WTC11 (cell line): ENCODE results near the gene ZEB2. TPM values are rescaled to one million over a fixed set of nuclear protein-coding genes. Genes with fewer than 3 reads are reported as not detected.

Experiments used
- ATAC-seq: fragments of 200-7000 bp; cut with Tn5 transposase; 2 replicates; pipeline ENCODE4 v1.10.0; 2021; ENCODE audit warnings: mild to moderate bottlenecking, moderate library complexity
- CTCF ChIA-PET: fragments of 300-600 bp; sonication (Branson Sonifier 250); formaldehyde crosslinking; loops from one replicate; lab custom pipeline; 2021; ENCODE audit warnings: antibody characterized with exemption; lab: Charles Lee
- POLR2A ChIA-PET: fragments of 350-600 bp; sonication (Branson Sonifier 250); formaldehyde crosslinking; loops from one replicate; lab custom pipeline; 2021; ENCODE audit warnings: antibody characterized with exemption; lab: Charles Lee
- DNase-seq: peaks from one replicate; pipeline ENCODE4 v3.0.0; 2021; ENCODE audit warnings: low spot score
- H3K27ac Mint-ChIP-seq: 2 replicates; pipeline ENCODE4 v1.8.0; 2021; ENCODE audit warnings: mixed read lengths
- H3K27me3 Mint-ChIP-seq: 2 replicates; pipeline ENCODE4 v1.8.0; 2021; ENCODE audit warnings: low read depth, mild to moderate bottlenecking, moderate library complexity, mixed read lengths
- H3K36me3 Mint-ChIP-seq: 2 replicates; pipeline ENCODE4 v1.8.0; 2021; ENCODE audit warnings: mixed read lengths
- H3K4me1 Mint-ChIP-seq: 2 replicates; pipeline ENCODE4 v1.8.0; 2022; ENCODE audit warnings: mixed read lengths
- H3K4me3 Mint-ChIP-seq: 2 replicates; pipeline ENCODE4 v1.8.0; 2021; ENCODE audit warnings: mild to moderate bottlenecking, moderate library complexity, mixed read lengths
- H3K9me3 Mint-ChIP-seq: 2 replicates; pipeline ENCODE4 v1.8.0; 2021; ENCODE audit warnings: mixed read lengths
- JAZF1 ChIP-seq: fragments of 250-450 bp; sonication (Bioruptor Pico); IDR thresholded peaks from 2 replicates; pipeline ENCODE4 v1.9.0; 2021; ENCODE audit warnings: moderate library complexity, mild to moderate bottlenecking, inconsistent platforms
- MYBL2 ChIP-seq: sonication (generic); formaldehyde crosslinking; IDR thresholded peaks from 2 replicates; pipeline ENCODE4 v1.8.1; 2023; ENCODE audit warnings: mild to moderate bottlenecking, moderate library complexity, missing genetic modification reagents
- NFYB ChIP-seq: sonication (generic); formaldehyde crosslinking; conservative IDR thresholded peaks from 2 replicates; pipeline ENCODE4 v1.8.0; 2022; ENCODE audit warnings: low read depth, missing genetic modification reagents
- NR2C2 ChIP-seq: sonication (generic); formaldehyde crosslinking; IDR thresholded peaks from 2 replicates; pipeline ENCODE4 v1.8.0; 2022; ENCODE audit warnings: mild to moderate bottlenecking, missing genetic modification reagents
- PRRX2 ChIP-seq: fragments of 250-450 bp; sonication (Bioruptor Pico); IDR thresholded peaks from 2 replicates; pipeline ENCODE4 v1.8.0; 2021; ENCODE audit warnings: mild to moderate bottlenecking
- RELA ChIP-seq: sonication (generic); formaldehyde crosslinking; IDR thresholded peaks from 2 replicates; pipeline ENCODE4 v1.8.1; 2022; ENCODE audit warnings: missing genetic modification reagents, mild to moderate bottlenecking, borderline replicate concordance
- SMAD4 ChIP-seq: sonication (generic); formaldehyde crosslinking; IDR thresholded peaks from 2 replicates; pipeline ENCODE4 v1.8.0; 2022; ENCODE audit warnings: mild to moderate bottlenecking, missing genetic modification reagents
- ZNF317 ChIP-seq: sonication (generic); formaldehyde crosslinking; IDR thresholded peaks from 2 replicates; pipeline ENCODE4 v1.8.1; 2023; ENCODE audit warnings: low read depth, mild to moderate bottlenecking, moderate library complexity, missing genetic modification reagents, borderline replicate concordance
- ZNF423 ChIP-seq: fragments of 250-450 bp; sonication (Bioruptor Pico); IDR thresholded peaks from 2 replicates; pipeline ENCODE4 v2.1.2; 2022; ENCODE audit warnings: mild to moderate bottlenecking, moderate library complexity
- total RNA-seq: library from RNA; stranded (reverse); gene quantifications from 3 replicates; pipeline ENCODE4 v1.2.3, GENCODE V29; 2021
- TF ChIP-seq, protein P1 (sequence below): sonication (generic); formaldehyde crosslinking; IDR thresholded peaks from 2 replicates; pipeline ENCODE4 v1.8.1; 2022; ENCODE audit warnings: mild to moderate bottlenecking, missing genetic modification reagents, moderate library complexity, borderline replicate concordance
- TF ChIP-seq, protein P2 (sequence below): sonication (generic); formaldehyde crosslinking; IDR thresholded peaks from 2 replicates; pipeline ENCODE4 v1.8.0; 2022; ENCODE audit warnings: missing genetic modification reagents
- TF ChIP-seq, protein P3 (sequence below): sonication (generic); formaldehyde crosslinking; IDR thresholded peaks from 2 replicates; pipeline ENCODE4 v1.8.1; 2023; ENCODE audit warnings: mild to moderate bottlenecking, missing genetic modification reagents
- TF ChIP-seq, protein P4 (sequence below): sonication (generic); formaldehyde crosslinking; IDR thresholded peaks from 2 replicates; pipeline ENCODE4 v1.8.1; 2023; ENCODE audit warnings: mild to moderate bottlenecking, missing genetic modification reagents, moderate library complexity
- TF ChIP-seq, protein P5 (sequence below): sonication (generic); formaldehyde crosslinking; IDR thresholded peaks from 2 replicates; pipeline ENCODE4 v1.8.0; 2023; ENCODE audit warnings: missing genetic modification reagents

ZEB2 gene
- total RNA-seq, 1 experiment from 2014 or later: 0.42 TPM

DNA sequence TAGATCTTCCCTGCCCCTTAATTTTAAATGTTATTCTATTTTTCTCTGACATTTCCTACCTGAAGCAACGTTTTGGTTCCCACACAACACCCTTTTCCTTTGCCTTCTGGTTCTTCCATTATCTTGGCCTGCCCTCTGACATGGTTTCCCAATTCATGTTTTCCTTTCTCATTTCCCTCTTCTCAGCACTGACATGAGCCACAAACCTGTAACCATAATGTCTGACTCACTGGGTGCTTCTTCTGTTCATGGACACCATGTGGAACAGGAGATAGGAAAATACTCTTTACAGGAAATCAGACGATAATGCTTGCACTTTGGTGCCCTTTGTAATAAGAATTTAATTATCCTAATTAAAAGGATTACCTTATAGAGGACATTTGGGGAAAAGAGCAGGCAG is 142.0 kb downstream of the ZEB2 start (continued):
- no peak for TF ChIP-seq ZNF317
- TF ChIP-seq, protein P1, sequence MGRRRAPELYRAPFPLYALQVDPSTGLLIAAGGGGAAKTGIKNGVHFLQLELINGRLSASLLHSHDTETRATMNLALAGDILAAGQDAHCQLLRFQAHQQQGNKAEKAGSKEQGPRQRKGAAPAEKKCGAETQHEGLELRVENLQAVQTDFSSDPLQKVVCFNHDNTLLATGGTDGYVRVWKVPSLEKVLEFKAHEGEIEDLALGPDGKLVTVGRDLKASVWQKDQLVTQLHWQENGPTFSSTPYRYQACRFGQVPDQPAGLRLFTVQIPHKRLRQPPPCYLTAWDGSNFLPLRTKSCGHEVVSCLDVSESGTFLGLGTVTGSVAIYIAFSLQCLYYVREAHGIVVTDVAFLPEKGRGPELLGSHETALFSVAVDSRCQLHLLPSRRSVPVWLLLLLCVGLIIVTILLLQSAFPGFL (CRISPR knock-in tag): no peak
- TF ChIP-seq, protein P2, sequence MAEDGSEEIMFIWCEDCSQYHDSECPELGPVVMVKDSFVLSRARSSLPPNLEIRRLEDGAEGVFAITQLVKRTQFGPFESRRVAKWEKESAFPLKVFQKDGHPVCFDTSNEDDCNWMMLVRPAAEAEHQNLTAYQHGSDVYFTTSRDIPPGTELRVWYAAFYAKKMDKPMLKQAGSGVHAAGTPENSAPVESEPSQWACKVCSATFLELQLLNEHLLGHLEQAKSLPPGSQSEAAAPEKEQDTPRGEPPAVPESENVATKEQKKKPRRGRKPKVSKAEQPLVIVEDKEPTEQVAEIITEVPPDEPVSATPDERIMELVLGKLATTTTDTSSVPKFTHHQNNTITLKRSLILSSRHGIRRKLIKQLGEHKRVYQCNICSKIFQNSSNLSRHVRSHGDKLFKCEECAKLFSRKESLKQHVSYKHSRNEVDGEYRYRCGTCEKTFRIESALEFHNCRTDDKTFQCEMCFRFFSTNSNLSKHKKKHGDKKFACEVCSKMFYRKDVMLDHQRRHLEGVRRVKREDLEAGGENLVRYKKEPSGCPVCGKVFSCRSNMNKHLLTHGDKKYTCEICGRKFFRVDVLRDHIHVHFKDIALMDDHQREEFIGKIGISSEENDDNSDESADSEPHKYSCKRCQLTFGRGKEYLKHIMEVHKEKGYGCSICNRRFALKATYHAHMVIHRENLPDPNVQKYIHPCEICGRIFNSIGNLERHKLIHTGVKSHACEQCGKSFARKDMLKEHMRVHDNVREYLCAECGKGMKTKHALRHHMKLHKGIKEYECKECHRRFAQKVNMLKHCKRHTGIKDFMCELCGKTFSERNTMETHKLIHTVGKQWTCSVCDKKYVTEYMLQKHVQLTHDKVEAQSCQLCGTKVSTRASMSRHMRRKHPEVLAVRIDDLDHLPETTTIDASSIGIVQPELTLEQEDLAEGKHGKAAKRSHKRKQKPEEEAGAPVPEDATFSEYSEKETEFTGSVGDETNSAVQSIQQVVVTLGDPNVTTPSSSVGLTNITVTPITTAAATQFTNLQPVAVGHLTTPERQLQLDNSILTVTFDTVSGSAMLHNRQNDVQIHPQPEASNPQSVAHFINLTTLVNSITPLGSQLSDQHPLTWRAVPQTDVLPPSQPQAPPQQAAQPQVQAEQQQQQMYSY (CRISPR knock-in tag): no peak
- no peak for TF ChIP-seq RELA (CRISPR knock-in tag)
- no peak for TF ChIP-seq MYBL2 (CRISPR knock-in tag)
- no peak for TF ChIP-seq JAZF1 (CRISPR knock-in tag)
- TF ChIP-seq ZNF423 (CRISPR knock-in tag): no peak
- no peak for TF ChIP-seq SMAD4 (CRISPR knock-in tag)
- TF ChIP-seq, protein P3, sequence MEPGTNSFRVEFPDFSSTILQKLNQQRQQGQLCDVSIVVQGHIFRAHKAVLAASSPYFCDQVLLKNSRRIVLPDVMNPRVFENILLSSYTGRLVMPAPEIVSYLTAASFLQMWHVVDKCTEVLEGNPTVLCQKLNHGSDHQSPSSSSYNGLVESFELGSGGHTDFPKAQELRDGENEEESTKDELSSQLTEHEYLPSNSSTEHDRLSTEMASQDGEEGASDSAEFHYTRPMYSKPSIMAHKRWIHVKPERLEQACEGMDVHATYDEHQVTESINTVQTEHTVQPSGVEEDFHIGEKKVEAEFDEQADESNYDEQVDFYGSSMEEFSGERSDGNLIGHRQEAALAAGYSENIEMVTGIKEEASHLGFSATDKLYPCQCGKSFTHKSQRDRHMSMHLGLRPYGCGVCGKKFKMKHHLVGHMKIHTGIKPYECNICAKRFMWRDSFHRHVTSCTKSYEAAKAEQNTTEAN: no peak
- no peak for TF ChIP-seq NFYB

DNA sequence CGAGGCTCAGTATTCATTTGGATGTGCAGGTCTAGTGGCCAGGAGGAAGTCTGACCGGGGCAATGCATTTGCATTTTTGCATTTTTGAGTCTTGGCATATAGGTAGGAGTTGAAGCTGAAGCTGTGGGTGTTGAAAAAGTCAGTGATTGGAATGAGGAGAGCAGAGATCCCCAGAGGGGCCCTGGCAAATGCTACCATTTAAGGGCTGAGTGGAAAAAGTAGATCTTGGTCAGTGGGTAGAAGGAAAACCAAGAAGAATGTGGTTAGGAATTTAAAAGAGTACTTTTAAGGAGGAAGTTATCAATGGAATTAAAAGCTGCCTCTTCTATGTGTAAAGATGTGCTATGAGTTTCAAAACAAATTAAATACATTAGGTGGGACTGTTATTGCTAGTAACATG is 143.0 kb downstream of the ZEB2 start:
- H3K4me3 Mint-ChIP-seq: no peak overlapping the region
- TF ChIP-seq, protein P4, sequence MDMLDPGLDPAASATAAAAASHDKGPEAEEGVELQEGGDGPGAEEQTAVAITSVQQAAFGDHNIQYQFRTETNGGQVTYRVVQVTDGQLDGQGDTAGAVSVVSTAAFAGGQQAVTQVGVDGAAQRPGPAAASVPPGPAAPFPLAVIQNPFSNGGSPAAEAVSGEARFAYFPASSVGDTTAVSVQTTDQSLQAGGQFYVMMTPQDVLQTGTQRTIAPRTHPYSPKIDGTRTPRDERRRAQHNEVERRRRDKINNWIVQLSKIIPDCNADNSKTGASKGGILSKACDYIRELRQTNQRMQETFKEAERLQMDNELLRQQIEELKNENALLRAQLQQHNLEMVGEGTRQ (CRISPR knock-in tag): no peak
- TF ChIP-seq, protein P2 (CRISPR knock-in tag): no peak
- TF ChIP-seq, protein P5, sequence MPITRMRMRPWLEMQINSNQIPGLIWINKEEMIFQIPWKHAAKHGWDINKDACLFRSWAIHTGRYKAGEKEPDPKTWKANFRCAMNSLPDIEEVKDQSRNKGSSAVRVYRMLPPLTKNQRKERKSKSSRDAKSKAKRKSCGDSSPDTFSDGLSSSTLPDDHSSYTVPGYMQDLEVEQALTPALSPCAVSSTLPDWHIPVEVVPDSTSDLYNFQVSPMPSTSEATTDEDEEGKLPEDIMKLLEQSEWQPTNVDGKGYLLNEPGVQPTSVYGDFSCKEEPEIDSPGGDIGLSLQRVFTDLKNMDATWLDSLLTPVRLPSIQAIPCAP: no peak
- no peak for TF ChIP-seq NR2C2
- no peak for TF ChIP-seq PRRX2 (CRISPR knock-in tag)
- no peak overlapping the region for H3K27ac Mint-ChIP-seq
- no peaks in the 10 kb centered on the region for H3K27me3 Mint-ChIP-seq
- H3K36me3 Mint-ChIP-seq: no peaks in the 10 kb centered on the region
- CTCF ChIA-PET: no interaction called here
- H3K4me1 Mint-ChIP-seq: peaks cover 14% of the 10 kb centered on the region
- POLR2A ChIA-PET: no interaction called here
- H3K9me3 Mint-ChIP-seq: no peaks in the 10 kb centered on the region
- DNase-seq (no peak), ATAC-seq (no peak)
